ENCODE results near the gene PRSS2. TPM values are rescaled to one million over a fixed set of nuclear protein-coding genes. Genes with fewer than 3 reads are reported as not detected.

The PRSS2 gene
- total RNA-seq, 1 experiment from 2014 or later = 27.6 TPM

DNA sequence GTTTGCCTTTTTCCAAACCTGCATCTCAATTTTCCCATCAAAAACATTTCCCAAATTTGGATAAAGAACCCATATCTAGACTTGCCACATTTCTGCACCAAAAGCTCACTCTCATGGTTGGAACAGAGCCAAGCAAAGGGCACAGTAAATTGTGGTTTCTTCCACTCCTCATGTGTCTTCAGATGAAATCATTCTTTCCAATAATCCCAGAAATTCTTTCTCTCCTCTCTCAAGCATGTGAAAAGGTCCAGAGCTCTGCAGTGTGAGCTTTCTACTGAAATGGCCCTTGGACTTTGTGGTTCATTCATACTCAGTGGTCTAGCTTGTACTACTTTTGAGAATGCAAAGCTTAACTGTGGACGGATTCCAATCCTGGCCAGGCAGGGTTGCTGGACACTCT, 19.8 kb downstream of the PRSS2 start:
- ChIA-PET CTCF (interaction anchor here (2.0 kb wide), 1 partner anchor 158 kb away, joined by 4 read pairs; no protein-coding TSS in a partner anchor), POLR2A (no interaction called here)
- TF ChIP-seq GRHL2 (CRISPR knock-in tag; IDR thresholded peaks at IDR 0.05; ENCODE audit: insufficient replicate concordance, severe bottlenecking) (no peak), ZNF219 (CRISPR knock-in tag; IDR thresholded peaks at IDR 0.05; ENCODE audit: borderline replicate concordance) (no peak), NFYB (CRISPR knock-in tag; conservative IDR thresholded peaks at IDR 0.05; ENCODE audit: low read depth) (no peak), ZNF232 (CRISPR knock-in tag; IDR thresholded peaks at IDR 0.05) (no peak), ZNF263 (CRISPR knock-in tag; IDR thresholded peaks at IDR 0.05; ENCODE audit: low read depth) (no peak)
- TF ChIP-seq, protein P1, sequence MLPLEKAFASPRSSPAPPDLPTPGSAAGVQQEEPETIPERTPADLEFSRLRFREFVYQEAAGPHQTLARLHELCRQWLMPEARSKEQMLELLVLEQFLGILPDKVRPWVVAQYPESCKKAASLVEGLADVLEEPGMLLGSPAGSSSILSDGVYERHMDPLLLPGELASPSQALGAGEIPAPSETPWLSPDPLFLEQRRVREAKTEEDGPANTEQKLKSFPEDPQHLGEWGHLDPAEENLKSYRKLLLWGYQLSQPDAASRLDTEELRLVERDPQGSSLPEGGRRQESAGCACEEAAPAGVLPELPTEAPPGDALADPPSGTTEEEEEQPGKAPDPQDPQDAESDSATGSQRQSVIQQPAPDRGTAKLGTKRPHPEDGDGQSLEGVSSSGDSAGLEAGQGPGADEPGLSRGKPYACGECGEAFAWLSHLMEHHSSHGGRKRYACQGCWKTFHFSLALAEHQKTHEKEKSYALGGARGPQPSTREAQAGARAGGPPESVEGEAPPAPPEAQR (CRISPR knock-in tag; IDR thresholded peaks at IDR 0.05) = no peak
- TF ChIP-seq, protein P2, sequence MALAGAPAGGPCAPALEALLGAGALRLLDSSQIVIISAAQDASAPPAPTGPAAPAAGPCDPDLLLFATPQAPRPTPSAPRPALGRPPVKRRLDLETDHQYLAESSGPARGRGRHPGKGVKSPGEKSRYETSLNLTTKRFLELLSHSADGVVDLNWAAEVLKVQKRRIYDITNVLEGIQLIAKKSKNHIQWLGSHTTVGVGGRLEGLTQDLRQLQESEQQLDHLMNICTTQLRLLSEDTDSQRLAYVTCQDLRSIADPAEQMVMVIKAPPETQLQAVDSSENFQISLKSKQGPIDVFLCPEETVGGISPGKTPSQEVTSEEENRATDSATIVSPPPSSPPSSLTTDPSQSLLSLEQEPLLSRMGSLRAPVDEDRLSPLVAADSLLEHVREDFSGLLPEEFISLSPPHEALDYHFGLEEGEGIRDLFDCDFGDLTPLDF (CRISPR knock-in tag; IDR thresholded peaks at IDR 0.05) = no peak
- TF ChIP-seq, protein P3, sequence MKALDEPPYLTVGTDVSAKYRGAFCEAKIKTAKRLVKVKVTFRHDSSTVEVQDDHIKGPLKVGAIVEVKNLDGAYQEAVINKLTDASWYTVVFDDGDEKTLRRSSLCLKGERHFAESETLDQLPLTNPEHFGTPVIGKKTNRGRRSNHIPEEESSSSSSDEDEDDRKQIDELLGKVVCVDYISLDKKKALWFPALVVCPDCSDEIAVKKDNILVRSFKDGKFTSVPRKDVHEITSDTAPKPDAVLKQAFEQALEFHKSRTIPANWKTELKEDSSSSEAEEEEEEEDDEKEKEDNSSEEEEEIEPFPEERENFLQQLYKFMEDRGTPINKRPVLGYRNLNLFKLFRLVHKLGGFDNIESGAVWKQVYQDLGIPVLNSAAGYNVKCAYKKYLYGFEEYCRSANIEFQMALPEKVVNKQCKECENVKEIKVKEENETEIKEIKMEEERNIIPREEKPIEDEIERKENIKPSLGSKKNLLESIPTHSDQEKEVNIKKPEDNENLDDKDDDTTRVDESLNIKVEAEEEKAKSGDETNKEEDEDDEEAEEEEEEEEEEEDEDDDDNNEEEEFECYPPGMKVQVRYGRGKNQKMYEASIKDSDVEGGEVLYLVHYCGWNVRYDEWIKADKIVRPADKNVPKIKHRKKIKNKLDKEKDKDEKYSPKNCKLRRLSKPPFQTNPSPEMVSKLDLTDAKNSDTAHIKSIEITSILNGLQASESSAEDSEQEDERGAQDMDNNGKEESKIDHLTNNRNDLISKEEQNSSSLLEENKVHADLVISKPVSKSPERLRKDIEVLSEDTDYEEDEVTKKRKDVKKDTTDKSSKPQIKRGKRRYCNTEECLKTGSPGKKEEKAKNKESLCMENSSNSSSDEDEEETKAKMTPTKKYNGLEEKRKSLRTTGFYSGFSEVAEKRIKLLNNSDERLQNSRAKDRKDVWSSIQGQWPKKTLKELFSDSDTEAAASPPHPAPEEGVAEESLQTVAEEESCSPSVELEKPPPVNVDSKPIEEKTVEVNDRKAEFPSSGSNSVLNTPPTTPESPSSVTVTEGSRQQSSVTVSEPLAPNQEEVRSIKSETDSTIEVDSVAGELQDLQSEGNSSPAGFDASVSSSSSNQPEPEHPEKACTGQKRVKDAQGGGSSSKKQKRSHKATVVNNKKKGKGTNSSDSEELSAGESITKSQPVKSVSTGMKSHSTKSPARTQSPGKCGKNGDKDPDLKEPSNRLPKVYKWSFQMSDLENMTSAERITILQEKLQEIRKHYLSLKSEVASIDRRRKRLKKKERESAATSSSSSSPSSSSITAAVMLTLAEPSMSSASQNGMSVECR (CRISPR knock-in tag; IDR thresholded peaks at IDR 0.05; ENCODE audit: borderline replicate concordance) = no peak
- DNase-seq (ENCODE audit: low spot score) (no peak), ATAC-seq (no peak)
- no peak overlapping the region for H3K4me3 Mint-ChIP-seq
- no peaks in the 10 kb centered on the region for H3K9me3 Mint-ChIP-seq
- no peak overlapping the region for H3K27ac Mint-ChIP-seq
- no peaks in the 10 kb centered on the region for H3K36me3 Mint-ChIP-seq
- peaks cover 24% of the 10 kb centered on the region for H3K4me1 Mint-ChIP-seq
- H3K27me3 Mint-ChIP-seq (ENCODE audit: low read depth) = peaks cover 24% of the 10 kb centered on the region

DNA sequence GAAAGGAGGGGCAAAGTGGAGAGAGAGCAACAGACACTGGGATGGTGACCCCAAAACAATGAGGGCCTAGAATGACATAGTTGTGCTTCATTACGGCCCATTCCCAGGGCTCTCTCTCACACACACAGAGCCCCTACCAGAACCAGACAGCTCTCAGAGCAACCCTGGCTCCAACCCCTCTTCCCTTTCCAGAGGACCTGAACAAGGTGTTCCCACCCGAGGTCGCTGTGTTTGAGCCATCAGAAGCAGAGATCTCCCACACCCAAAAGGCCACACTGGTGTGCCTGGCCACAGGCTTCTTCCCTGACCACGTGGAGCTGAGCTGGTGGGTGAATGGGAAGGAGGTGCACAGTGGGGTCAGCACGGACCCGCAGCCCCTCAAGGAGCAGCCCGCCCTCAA, 20.7 kb downstream of the PRSS2 start:
- Mint-ChIP-seq H3K27ac (no peak overlapping the region), H3K4me3 (no peak overlapping the region), H3K27me3 (ENCODE audit: low read depth) (peaks cover 33% of the 10 kb centered on the region), H3K4me1 (peaks cover 31% of the 10 kb centered on the region), H3K36me3 (no peaks in the 10 kb centered on the region), H3K9me3 (no peaks in the 10 kb centered on the region)
- ATAC-seq (no peak), DNase-seq (ENCODE audit: low spot score) (no peak)
- no peak for TF ChIP-seq MXD4 (CRISPR knock-in tag; IDR thresholded peaks at IDR 0.05; ENCODE audit: borderline replicate concordance)
- POLR2A ChIA-PET = no interaction called here
- CTCF ChIA-PET = interaction anchor here (1.0 to 2.0 kb wide), 2 partner anchors 8 to 159 kb away, joined by 3 to 4 read pairs; no protein-coding TSS in a partner anchor

DNA sequence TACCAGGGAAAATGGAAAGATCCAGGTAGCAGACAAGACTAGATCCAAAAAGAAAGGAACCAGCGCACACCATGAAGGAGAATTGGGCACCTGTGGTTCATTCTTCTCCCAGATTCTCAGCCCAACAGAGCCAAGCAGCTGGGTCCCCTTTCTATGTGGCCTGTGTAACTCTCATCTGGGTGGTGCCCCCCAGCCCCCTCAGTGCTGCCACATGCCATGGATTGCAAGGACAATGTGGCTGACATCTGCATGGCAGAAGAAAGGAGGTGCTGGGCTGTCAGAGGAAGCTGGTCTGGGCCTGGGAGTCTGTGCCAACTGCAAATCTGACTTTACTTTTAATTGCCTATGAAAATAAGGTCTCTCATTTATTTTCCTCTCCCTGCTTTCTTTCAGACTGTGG, 21.4 kb downstream of the PRSS2 start:
- ChIA-PET CTCF (interaction anchor here (1.0 to 2.8 kb wide), 4 partner anchors 9 to 160 kb away, joined by 3 to 19 read pairs (median 4); no protein-coding TSS in a partner anchor), POLR2A (no interaction called here)
- Mint-ChIP-seq H3K27me3 (ENCODE audit: low read depth) (peaks cover 39% of the 10 kb centered on the region), H3K4me1 (peaks cover 31% of the 10 kb centered on the region), H3K9me3 (no peaks in the 10 kb centered on the region), H3K4me3 (no peak overlapping the region), H3K36me3 (no peaks in the 10 kb centered on the region), H3K27ac (no peak overlapping the region)
- ATAC-seq = no peak
- DNase-seq (ENCODE audit: low spot score) = no peak
- TF ChIP-seq SOX15 (CRISPR knock-in tag; IDR thresholded peaks at IDR 0.05) = no peak
- TF ChIP-seq ATF1 (CRISPR knock-in tag; IDR thresholded peaks at IDR 0.05) = no peak
- no peak for TF ChIP-seq TEAD4 (CRISPR knock-in tag; IDR thresholded peaks at IDR 0.05)
- TF ChIP-seq, protein P4, sequence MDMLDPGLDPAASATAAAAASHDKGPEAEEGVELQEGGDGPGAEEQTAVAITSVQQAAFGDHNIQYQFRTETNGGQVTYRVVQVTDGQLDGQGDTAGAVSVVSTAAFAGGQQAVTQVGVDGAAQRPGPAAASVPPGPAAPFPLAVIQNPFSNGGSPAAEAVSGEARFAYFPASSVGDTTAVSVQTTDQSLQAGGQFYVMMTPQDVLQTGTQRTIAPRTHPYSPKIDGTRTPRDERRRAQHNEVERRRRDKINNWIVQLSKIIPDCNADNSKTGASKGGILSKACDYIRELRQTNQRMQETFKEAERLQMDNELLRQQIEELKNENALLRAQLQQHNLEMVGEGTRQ (CRISPR knock-in tag; IDR thresholded peaks at IDR 0.05) = no peak
- TF ChIP-seq, protein P5, sequence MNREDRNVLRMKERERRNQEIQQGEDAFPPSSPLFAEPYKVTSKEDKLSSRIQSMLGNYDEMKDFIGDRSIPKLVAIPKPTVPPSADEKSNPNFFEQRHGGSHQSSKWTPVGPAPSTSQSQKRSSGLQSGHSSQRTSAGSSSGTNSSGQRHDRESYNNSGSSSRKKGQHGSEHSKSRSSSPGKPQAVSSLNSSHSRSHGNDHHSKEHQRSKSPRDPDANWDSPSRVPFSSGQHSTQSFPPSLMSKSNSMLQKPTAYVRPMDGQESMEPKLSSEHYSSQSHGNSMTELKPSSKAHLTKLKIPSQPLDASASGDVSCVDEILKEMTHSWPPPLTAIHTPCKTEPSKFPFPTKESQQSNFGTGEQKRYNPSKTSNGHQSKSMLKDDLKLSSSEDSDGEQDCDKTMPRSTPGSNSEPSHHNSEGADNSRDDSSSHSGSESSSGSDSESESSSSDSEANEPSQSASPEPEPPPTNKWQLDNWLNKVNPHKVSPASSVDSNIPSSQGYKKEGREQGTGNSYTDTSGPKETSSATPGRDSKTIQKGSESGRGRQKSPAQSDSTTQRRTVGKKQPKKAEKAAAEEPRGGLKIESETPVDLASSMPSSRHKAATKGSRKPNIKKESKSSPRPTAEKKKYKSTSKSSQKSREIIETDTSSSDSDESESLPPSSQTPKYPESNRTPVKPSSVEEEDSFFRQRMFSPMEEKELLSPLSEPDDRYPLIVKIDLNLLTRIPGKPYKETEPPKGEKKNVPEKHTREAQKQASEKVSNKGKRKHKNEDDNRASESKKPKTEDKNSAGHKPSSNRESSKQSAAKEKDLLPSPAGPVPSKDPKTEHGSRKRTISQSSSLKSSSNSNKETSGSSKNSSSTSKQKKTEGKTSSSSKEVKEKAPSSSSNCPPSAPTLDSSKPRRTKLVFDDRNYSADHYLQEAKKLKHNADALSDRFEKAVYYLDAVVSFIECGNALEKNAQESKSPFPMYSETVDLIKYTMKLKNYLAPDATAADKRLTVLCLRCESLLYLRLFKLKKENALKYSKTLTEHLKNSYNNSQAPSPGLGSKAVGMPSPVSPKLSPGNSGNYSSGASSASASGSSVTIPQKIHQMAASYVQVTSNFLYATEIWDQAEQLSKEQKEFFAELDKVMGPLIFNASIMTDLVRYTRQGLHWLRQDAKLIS (CRISPR knock-in tag; IDR thresholded peaks at IDR 0.05; ENCODE audit: borderline replicate concordance) = no peak
- no peak for TF ChIP-seq TCF7 (CRISPR knock-in tag; IDR thresholded peaks at IDR 0.05; ENCODE audit: low read depth)
